Posterior cingulate gyrus (tissue), 11 donors: ENCODE results near the gene AKT1.
"Not testable (repeated sequence)": the region's sequence is repeated elsewhere in the genome, so short reads cannot be mapped to it uniquely, and the experiment has no call there.

ENCODE experiments used
- DNase-seq, 10 donors: peaks; one replicate each; pipeline versions ENCODE4 v3.0.0 to v3.0.0-alpha.2; 2020 to 2021; ENCODE audit warnings: mixed read lengths in 3 of 10
- intact Hi-C: fragments of 100-400 bp; cut with DNase I; formaldehyde crosslinking; loops from one replicate; pipeline ENCODE4 v1.15.1; 2023

AKT1 gene

GRCh38 chr14:104820669-104821228 is 25.2 kb upstream of the AKT1 start:
- intact Hi-C loops, result no loop called here

DNA sequence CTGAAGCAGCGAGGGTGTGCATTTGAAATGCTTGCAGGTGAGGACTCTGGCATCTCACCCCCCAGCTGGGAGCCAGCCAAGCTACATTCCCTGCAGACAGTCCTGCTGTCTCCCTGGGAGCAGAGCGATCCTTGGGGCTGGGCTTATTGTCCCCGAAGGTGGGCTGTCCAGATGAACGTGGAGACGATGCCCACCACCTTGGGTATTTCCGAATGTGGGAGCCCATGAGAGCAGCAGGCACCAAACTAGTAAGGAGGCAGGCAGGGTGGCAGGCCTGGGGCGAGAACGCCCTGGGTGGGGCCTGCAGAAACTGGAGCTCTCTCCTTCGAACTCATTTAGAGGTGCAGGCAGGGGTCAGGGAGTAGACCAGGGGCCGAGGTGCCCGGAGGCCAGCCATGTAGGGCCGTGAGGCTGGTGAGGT is 23.8 kb upstream of the AKT1 start:
- DNase-seq, result peak in 2 of 10 donors; percentile 25 to 57
- intact Hi-C loops, result no loop called here

More at GRCh38 chr14:104820669-104821228, 25.2 kb upstream of the AKT1 start:
- peak in 9 of 10 donors; percentile 51 to 96 (median 69) for DNase-seq

GRCh38 chr14:104818714-104819161 is 23.2 kb upstream of the AKT1 start:
- intact Hi-C loops, result no loop called here
- DNase-seq, result peak in 2 of 10 donors; percentile 33 to 72

GRCh38 chr14:104817930-104818713 is 22.6 kb upstream of the AKT1 start:
- intact Hi-C loops, result no loop called here
- DNase-seq, result peak in 1 of 10 donors; percentile 26

DNA sequence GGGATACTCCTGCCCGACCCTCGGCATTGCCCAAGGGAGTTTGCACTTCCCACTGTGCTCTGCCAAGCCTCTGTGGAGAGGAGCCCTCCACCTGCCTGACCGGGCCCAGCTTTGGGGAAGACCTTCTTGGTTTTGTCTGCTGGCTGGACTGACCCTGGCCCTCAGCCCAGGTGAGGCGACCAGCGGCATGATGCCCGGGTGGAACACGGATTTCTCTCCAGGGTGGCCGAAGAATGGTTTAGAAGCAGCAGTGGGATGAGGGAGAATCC is 21.0 kb upstream of the AKT1 start:
- intact Hi-C loops, result no loop called here
- no peak for DNase-seq

DNA sequence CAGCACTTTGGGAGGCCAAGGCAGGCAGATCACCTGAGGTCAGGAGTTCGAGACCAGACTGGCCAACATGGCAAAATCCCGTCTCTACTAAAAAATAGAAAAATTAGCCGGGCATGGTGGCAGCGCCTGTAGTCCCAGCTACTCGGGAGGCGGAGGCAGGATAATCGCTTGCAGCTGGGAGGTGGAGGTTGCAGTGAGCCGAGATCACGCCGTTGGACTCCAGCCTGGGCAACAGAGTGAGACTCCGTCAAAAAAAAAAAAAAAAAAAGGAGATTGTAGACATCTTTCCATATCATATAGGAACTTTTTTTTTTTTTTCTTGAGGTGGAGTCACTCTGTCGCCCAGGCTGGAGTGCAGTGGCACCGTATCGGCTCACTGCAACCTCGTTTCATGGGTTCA is 19.2 kb upstream of the AKT1 start:
- intact Hi-C loops, result not testable (repeated sequence)
- peak in 3 of 10 donors; percentile 11 to 65 (median 37) for DNase-seq

DNA sequence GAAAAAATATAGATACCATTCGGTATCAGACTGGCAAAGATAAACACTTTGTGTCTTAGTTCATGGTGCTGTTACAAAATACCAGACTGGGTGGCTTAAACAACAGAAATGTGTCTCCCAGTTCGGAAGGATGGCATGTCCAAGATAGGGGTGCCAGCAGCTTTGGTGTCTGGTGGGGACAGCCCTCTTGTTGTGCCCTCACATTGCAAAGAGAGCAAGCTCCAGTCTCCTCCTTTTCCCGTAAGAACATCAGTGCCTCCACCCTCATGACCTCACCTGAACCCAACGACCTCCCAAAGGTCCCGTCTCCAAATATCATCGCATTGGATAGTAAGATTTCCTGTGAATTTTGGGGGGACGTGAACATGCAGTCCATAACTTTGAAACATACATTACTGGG is 17.7 kb upstream of the AKT1 start:
- DNase-seq, result peak in 2 of 10 donors; percentile 39 to 53
- intact Hi-C loops, result no loop called here

DNA sequence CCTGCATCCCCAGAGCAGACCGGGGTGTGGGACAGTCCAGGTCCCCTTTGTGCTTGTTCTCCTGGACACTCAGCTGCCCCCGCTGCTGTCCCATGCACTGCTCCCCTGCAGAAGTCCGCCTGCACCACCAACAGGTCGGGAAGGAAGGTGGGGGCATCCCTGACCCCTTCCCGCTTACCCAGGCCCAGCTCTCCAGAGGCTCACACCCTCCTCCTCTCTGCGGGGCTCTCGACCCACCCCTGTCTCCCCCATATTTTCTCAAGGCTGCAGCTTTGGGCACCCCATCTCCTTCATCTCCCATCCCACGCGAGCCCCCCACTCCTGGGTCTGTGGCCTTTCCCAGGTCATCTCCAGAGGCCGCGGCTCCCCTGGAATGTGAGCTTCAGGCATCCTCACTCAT is 14.8 kb upstream of the AKT1 start:
- peak in 3 of 10 donors; percentile 49 to 76 (median 53) for DNase-seq
- intact Hi-C loops, result no loop called here

- intact Hi-C loops, result no loop called here
- peak in 2 of 10 donors; percentile 30 to 62 for DNase-seq
Observed at GRCh38 chr14:104808456-104808855, 12.9 kb upstream of the AKT1 start.

- no peak for DNase-seq
- intact Hi-C loops, result no loop called here
Observed at GRCh38 chr14:104806625-104807465, 11.3 kb upstream of the AKT1 start.

GRCh38 chr14:104805941-104806624 is 10.5 kb upstream of the AKT1 start:
- peak in 1 of 10 donors; percentile 76 for DNase-seq
- intact Hi-C loops, result no loop called here

DNA sequence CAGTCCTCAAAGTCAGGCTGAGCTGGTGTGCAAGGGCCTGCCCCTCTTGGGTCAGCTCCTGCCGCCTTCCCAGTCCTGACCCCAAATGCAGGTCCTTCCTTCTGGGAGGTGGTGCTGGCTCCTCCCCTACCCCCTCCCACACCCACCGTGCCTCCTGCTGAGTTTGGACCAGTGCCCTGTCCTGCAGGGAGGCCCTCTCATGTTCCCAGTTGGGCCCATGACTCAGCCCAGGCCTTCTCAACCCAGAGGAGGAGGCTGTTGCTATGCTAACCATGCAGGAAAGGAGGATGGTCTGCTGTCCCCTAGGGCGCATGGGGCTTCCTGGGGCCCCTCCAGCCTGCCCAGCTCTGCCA is 9.8 kb upstream of the AKT1 start:
- intact Hi-C loops, result no loop called here
- peak in 2 of 10 donors; percentile 5 to 64 for DNase-seq

DNA sequence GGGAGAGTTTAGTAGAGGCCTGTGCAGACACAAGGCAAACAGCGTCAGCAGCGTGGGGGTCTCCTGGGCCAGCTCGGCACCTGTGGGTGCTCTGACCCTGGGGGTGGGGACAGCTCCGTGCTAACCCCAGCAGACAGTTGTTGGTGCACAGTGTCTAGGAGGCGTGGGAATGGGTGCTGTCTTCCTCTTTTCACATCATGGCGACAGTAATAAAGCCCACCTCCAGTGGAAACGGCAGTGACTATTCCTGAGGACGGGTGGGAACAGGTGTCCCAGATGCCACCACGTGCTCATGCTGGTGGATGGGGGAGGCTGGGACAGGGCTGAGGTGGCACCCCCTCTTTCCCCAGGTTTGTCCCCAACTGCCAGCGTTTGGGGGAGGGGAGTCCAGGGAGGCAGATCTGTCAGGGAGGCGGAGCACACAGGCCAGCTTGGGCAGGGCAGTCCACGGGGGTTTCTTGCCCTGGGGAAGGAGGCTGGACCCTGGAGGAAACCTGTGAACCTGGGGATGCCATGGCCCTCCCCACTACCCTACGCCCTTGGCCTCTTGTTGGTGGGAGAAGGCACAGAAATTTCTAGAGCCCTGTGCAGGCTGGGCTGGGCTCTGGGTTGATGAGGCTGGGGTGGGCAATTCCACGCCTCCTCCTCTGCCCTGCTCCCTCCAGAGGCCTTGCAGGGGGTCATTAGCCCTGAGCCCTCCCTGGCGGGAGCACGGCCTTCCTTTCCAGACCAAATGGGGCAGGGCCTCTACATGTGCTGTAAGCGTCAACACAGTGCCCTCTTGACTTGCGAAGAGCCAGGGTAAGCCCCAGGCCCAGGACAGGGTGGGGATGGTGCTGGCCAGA is 9.2 kb upstream of the AKT1 start:
- intact Hi-C loops, result no loop called here
- DNase-seq, result no peak

DNA sequence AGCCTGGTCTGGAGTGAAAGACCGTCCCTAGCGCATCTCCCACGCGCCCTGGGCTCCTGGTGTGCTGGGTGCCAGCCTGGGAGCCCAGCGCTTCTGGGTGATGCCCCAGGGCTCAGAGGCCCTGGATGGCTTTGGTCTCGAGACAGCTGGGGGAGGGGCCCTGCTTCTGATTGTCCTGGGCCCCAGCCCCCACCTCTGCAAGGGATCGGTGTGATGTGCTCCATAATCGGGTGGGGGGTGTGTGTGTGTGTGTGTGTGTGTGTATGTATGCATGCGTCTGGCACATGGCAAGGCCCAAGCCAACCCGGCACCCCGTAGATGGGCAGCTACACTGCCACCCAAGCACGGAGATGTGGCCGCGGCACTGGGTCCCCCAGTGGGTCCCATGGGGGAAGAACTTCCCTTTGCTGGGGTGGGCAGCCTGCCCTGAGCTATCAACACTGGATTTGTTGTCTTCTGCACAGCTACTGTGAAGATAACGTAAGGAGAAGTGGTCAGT is 8.4 kb upstream of the AKT1 start:
- no peak for DNase-seq
- intact Hi-C loops, result no loop called here

DNA sequence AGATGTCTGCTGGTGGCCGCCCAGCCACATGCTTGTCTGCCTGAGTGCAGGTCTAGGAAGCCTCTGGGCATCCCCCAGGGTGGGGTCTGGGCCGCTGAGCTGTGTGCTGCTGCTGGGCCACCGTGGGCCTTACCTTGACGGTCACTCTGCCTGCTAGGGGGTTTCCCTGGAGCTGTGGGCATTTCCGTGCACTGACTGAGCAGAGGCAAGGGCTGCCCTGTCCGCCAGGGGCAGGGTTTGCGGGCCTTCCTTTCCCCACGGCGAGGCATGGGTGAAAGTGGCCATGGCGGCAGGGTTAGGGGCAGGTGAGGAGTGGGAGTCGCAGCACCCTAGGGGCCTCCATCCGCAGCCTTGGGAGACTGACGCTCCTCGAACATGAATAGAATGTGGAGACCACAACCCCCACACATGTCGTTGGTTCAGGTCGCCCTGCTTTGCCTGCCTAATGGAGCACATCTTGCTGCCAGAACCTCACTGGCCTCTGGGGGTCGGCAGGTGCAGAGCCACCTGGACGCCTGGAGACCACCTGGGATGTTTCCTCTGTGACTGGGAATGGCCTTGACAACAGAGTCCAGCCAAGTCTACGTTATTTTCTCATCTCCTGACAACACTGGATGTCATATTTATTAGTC is 7.8 kb upstream of the AKT1 start:
- no peak for DNase-seq
- intact Hi-C loops, result no loop called here

DNA sequence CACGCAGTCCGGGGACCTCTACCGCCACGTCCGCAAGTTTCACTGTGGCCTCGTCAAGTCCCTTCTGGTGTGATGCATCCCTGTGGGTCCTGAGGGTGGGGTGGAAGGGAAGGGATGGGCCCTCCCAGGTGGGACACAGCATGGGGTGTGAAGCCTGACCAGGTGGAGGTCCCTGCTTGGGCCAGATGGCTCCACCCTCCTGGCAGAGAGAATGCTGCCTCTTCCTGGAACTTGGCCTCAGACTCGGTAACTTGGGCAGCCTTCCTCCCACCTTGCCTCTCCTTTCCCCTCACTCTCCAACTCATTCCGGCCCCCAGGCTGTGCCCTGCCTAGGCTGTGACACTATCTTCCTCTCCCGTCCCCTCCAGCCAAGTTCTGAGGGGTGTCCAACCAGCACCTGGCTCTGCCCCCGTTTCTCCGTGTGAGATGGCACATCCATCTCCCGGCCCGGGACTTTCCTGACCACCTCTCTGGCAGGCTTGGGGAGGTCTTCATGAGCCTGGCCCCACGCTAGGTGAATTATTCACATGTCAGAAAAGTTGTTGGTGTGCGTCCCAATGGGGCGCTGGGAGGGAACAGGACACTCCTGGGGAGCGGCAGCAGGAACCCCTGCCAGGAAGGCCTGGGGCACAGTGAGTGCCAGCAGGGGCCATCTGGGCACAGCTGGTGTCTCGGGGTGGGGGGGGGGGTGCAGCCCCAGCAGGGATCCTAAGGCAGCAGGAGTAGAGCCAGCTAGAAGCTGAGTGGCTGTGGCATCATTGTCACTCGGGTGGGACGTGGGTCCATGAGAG is 7.0 kb upstream of the AKT1 start:
- intact Hi-C loops, result no loop called here
- DNase-seq, result no peak

DNA sequence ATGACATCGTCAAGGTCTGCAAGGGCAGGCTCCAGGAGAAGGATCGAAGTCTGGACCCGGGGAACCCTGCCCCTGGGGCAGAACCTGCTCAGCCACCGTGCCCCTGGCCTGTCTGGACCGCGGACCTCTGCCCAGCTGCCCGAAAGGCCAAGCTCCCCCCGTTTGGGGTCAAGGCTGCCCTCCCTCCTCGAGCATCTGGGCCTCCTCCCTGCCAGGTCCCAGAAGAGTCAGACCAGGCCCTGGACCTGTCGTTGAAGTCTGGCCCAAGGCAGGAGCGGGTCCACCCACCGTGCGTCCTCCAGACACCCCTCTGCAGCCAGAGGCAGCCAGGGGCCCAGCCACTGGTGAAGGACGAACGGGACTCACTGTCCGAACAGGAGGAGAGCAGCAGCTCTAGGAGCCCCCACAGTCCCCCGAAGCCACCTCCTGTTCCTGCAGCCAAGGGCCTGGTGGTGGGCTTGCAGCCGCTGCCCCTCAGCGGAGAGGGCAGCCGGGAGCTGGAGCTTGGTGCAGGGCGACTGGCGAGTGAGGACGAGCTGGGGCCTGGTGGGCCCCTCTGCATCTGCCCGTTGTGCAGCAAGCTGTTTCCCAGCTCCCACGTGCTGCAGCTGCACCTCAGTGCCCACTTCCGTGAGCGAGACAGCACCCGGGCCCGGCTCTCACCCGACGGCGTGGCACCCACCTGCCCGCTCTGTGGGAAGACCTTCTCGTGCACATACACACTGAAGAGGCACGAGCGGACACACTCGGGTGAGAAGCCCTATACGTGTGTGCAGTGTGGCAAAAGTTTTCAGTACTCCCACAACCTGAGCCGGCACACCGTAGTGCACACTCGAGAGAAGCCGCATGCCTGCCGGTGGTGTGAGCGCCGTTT is 6.2 kb upstream of the AKT1 start:
- no peak for DNase-seq
- intact Hi-C loops, result no loop called here
